ENCODE measurements around the gene SMTNL2.

The SMTNL2 gene

DNA sequence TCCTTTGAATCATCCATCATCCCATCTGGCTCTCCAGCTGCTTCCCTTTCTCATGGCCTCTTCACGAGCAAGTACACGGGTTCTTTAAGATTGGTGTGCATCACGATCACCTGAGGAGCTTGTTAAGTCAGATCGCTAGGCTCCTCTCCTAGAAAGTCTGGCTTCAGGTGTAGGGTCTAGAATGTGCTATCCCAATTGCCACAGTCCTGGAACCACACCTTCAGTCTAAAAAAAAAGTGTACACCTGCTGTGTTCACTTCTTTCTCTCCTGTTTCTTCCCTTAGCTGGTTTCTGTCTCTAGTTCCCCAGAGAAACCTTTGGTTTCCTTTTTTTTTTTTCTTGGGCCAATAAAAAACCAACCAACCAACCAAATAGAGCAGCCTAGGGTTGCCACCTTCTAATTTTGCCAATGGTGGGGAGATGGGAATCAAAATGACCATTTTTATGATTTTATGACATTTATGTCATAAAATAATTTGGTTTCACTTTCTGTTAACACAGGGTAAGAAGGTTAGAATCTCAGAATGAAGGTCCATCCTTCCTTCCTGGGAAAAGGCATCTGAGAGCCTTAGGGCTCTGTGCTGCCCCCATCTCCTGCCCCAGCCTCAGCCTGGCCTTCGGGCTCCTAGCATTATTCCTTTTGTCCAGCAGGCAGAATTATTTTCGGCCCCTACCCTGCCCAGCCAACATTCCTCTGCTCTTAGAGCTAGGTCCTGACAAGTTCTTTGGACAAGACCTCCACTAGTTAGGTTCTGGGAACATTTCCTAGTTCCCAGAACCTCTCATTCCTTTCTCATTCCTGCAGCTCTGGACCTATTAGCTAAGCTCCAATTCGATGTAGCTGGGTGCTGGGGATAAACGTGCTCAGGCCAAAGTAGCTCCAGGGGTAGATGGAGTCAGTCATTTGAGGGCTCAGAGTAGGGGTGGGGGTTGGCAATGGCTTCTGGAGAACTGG, 22.0 kb upstream of the SMTNL2 start:
- no peaks in the 10 kb centered on the region for H4K20me1 ChIP-seq (ENCODE audit: insufficient read depth, low read length)
- H3K9me2 ChIP-seq (replicated peaks; ENCODE audit: insufficient read depth, low read length), result no peaks in the 10 kb centered on the region
- H3K36me3 ChIP-seq (replicated peaks; ENCODE audit: insufficient read depth, low read length), result no peaks in the 10 kb centered on the region
- peak overlapping the region; percentile 37; the same call in 1 of the 2 replicates for H3K9ac ChIP-seq (ENCODE audit: low read length)
- TF ChIP-seq EZH2 (optimal IDR thresholded peaks at IDR 0.05; ENCODE audit: low read depth, low read length), result no peak
- H3K79me2 ChIP-seq (ENCODE audit: low read length), result no peaks in the 10 kb centered on the region
- H3K27me3 ChIP-seq (replicated peaks; ENCODE audit: insufficient read depth, low read length), result no peaks in the 10 kb centered on the region
- H3K9me3 ChIP-seq (replicated peaks; ENCODE audit: insufficient read depth, low read length), result no peaks in the 10 kb centered on the region
- peak overlapping the region; percentile 83 for H2AFZ ChIP-seq (ENCODE audit: low read length)
- peak overlapping the region; percentile 44 for H3K4me3 ChIP-seq (ENCODE audit: low read length)
- H3K4me2 ChIP-seq (ENCODE audit: low read depth, low read length), result peak overlapping the region; percentile 81
- peak; percentile 58 for DNase-seq
- peaks cover 13% of the 10 kb centered on the region for H3F3A ChIP-seq (ENCODE audit: insufficient read depth, low read length)
- H3K27ac ChIP-seq (ENCODE audit: low read length), result peak overlapping the region; percentile 78; the same call in 1 of the 2 replicates
- H3K4me1 ChIP-seq (ENCODE audit: low read length), result peaks cover 19% of the 10 kb centered on the region

DNA sequence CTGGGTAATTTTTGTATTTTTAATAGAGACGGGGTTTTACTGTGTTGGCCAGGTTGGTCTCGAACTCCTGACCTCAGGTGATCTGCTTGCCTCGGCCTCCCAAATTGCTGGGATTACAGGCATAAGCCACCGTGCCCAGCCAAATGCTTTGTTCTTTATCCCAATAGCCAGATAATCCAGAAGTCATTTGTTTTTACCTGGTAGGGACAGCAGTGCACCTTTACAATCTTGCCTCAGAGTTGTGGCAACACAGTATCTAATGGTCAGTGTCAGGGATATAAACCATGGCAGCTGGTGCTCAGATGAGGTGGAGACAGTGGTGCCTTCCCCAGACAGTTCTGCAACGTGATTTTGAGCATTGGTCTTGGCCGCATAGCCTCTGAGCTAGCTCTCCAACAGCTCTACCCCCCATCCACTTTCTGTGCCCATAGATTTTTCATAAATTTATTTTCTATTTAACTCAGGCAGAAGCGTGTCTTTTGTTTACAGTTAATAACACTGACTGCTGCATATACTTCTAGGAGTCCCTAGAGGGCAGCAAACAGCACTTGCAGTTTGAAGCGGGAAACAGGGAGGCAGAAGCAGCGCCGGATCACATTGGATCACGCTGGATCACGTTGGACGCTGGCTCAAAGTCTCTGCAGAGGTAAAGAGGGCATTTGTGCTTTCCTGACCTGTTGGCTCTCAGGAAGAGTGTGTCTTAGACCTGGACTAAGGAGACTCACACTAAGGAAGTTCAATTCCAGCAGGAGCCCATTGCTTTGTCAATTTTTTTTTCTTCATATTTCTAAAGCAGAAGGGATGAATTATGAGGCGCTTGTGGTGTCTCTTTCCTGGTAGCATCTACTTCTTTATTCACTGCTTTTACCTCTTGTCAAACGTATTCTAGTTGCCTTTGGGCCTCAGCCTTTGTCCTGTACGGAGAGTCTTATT, 18.9 kb upstream of the SMTNL2 start:
- Histone ChIP-seq H2AFZ (ENCODE audit: low read length) (peak overlapping the region; percentile 34), H3K9me2 (replicated peaks; ENCODE audit: insufficient read depth, low read length) (no peaks in the 10 kb centered on the region), H3F3A (ENCODE audit: insufficient read depth, low read length) (peaks cover 13% of the 10 kb centered on the region), H3K4me3 (ENCODE audit: low read length) (peak overlapping the region; percentile 36; the same call in 1 of the 2 replicates), H4K20me1 (ENCODE audit: insufficient read depth, low read length) (no peaks in the 10 kb centered on the region), H3K79me2 (ENCODE audit: low read length) (no peaks in the 10 kb centered on the region), H3K9me3 (replicated peaks; ENCODE audit: insufficient read depth, low read length) (no peaks in the 10 kb centered on the region), H3K27me3 (replicated peaks; ENCODE audit: insufficient read depth, low read length) (no peaks in the 10 kb centered on the region), H3K4me2 (ENCODE audit: low read depth, low read length) (peak overlapping the region; percentile 73; the same call in 1 of the 2 replicates), H3K36me3 (replicated peaks; ENCODE audit: insufficient read depth, low read length) (no peaks in the 10 kb centered on the region), H3K27ac (ENCODE audit: low read length) (no peak overlapping the region), H3K4me1 (ENCODE audit: low read length) (peaks cover 19% of the 10 kb centered on the region), H3K9ac (ENCODE audit: low read length) (no peak overlapping the region)
- TF ChIP-seq EZH2phosphoT487 (IDR thresholded peaks at IDR 0.05; ENCODE audit: low read length) (no peak), EZH2 (optimal IDR thresholded peaks at IDR 0.05; ENCODE audit: low read depth, low read length) (no peak)
- TF ChIP-seq, protein P1, sequence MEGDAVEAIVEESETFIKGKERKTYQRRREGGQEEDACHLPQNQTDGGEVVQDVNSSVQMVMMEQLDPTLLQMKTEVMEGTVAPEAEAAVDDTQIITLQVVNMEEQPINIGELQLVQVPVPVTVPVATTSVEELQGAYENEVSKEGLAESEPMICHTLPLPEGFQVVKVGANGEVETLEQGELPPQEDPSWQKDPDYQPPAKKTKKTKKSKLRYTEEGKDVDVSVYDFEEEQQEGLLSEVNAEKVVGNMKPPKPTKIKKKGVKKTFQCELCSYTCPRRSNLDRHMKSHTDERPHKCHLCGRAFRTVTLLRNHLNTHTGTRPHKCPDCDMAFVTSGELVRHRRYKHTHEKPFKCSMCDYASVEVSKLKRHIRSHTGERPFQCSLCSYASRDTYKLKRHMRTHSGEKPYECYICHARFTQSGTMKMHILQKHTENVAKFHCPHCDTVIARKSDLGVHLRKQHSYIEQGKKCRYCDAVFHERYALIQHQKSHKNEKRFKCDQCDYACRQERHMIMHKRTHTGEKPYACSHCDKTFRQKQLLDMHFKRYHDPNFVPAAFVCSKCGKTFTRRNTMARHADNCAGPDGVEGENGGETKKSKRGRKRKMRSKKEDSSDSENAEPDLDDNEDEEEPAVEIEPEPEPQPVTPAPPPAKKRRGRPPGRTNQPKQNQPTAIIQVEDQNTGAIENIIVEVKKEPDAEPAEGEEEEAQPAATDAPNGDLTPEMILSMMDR (IDR thresholded peaks at IDR 0.05; ENCODE audit: low read length), result peak; percentile 87
- peak; percentile 84 for DNase-seq

DNA sequence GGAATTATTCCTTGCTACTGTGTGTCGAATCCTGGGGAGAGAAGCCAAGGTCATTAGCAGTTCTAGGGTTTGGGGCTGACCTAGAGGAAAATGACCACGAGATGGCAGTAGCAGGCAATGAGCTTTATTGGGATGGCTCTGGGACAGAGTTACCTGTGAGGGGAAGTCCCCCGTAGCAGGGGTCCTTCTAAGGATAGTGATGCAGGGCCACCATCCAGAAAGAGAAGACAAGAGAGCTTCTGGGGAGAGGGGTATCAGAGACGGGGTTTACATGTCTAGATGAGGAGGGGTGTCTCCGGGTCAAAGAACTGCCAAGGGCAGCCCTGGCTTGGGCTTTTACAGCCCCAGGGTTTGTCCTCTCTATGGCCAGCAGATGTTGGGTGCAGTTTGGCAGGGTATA, 17.5 kb upstream of the SMTNL2 start:
- Histone ChIP-seq H3K9me2 (replicated peaks; ENCODE audit: insufficient read depth, low read length) (no peaks in the 10 kb centered on the region), H3K36me3 (replicated peaks; ENCODE audit: insufficient read depth, low read length) (no peaks in the 10 kb centered on the region), H3K27ac (ENCODE audit: low read length) (no peak overlapping the region), H3K9ac (ENCODE audit: low read length) (no peak overlapping the region), H3K4me3 (ENCODE audit: low read length) (no peak overlapping the region), H3K9me3 (replicated peaks; ENCODE audit: insufficient read depth, low read length) (no peaks in the 10 kb centered on the region), H3K4me1 (ENCODE audit: low read length) (peaks cover 12% of the 10 kb centered on the region), H3K4me2 (ENCODE audit: low read depth, low read length) (no peak overlapping the region), H3K27me3 (replicated peaks; ENCODE audit: insufficient read depth, low read length) (no peaks in the 10 kb centered on the region), H3K79me2 (ENCODE audit: low read length) (no peaks in the 10 kb centered on the region), H3F3A (ENCODE audit: insufficient read depth, low read length) (peaks cover 11% of the 10 kb centered on the region), H4K20me1 (ENCODE audit: insufficient read depth, low read length) (no peaks in the 10 kb centered on the region), H2AFZ (ENCODE audit: low read length) (no peak overlapping the region)
- TF ChIP-seq EZH2phosphoT487 (IDR thresholded peaks at IDR 0.05; ENCODE audit: low read length) (no peak), EZH2 (optimal IDR thresholded peaks at IDR 0.05; ENCODE audit: low read depth, low read length) (no peak)
- TF ChIP-seq, protein P1 (IDR thresholded peaks at IDR 0.05; ENCODE audit: low read length), result peak; percentile 76
- DNase-seq, result peak; percentile 55

Data from MM.1S (cell line).